ENCODE results near the gene UBR4. TPM values are rescaled to one million over a fixed set of nuclear protein-coding genes. Genes with fewer than 3 reads are reported as not detected.

The UBR4 gene
- total and polyA plus RNA-seq, 2 experiments from 2014 or later, result 140 to 175 TPM

GRCh38 chr1:19165501-19165900 is 44.6 kb downstream of the UBR4 start:
- no peaks in the 10 kb centered on the region for H3K4me1 ChIP-seq (ENCODE audit: insufficient read depth)
- no peaks in the 10 kb centered on the region for H3K27me3 ChIP-seq
- no peak overlapping the region for H3K4me3 ChIP-seq
- peaks cover 4% of the 10 kb centered on the region for H3K36me3 ChIP-seq (replicated peaks; ENCODE audit: insufficient read depth, low read depth)
- no peaks in the 10 kb centered on the region for H3K9me3 ChIP-seq (ENCODE audit: low read depth)
- TF ChIP-seq EZH2phosphoT487 (IDR thresholded peaks at IDR 0.05; ENCODE audit: low read depth, severe bottlenecking, unreplicated experiment) (no peak), EZH2 (IDR thresholded peaks at IDR 0.05; ENCODE audit: borderline replicate concordance) (no peak), CTCF (IDR thresholded peaks at IDR 0.05; ENCODE audit: poor library complexity) (no peak)
- H2AFZ ChIP-seq, result no peak overlapping the region
- H3K27ac ChIP-seq, result no peak overlapping the region
- DNase-seq (ENCODE audit: low spot score), result no peak
- no peaks in the 10 kb centered on the region for H3K9me2 ChIP-seq (replicated peaks; ENCODE audit: insufficient read depth)
- no peak overlapping the region for H3K4me2 ChIP-seq
- no peaks in the 10 kb centered on the region for H4K20me1 ChIP-seq (ENCODE audit: insufficient read depth, poor library complexity, severe bottlenecking)
- WGBS (ENCODE audit: low lambda C conversion rate, missing lambda C conversion rate), result 77% methylated on average over 3 of the region's 3 CpGs
- peaks cover 9% of the 10 kb centered on the region for H3K79me2 ChIP-seq

DNA sequence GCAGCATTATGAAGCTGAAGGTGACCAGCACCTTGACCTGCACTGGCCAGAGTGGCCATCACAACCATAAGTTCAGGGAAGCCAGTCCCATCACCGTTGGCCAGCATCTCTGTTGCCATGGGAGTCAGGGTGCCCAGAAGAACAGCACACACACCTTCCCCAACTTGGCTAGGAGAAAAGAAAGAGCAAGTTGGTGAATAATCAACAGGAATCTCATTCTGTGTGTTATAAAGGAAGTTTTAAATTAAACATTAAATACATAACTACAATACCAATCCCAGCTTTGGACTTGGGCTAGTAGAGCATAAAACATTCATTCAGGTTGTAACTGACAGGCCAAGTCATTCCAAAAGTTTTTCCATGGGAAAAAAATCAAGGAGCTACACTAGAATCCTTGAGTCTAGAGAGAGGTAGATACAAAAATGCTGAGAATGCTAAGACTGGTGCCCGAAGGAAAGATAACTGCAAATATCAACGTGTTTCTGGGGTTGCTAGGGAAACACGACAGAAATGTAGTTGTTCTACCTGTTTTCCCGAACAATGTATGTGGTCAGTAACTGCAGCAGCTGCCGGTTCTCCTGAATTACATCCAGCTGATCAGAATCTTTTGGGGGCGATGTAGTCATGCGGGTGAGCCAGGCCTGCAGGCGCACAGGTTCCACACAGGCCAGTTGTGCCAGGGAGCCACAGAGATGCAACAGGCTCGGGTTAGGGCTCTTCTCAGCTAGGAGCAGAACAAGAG is 45.6 kb downstream of the UBR4 start:
- Histone ChIP-seq H2AFZ (no peak overlapping the region), H3K4me2 (no peak overlapping the region), H3K36me3 (replicated peaks; ENCODE audit: insufficient read depth, low read depth) (peaks cover 4% of the 10 kb centered on the region), H3K4me1 (ENCODE audit: insufficient read depth) (no peaks in the 10 kb centered on the region), H3K4me3 (no peak overlapping the region), H3K27ac (peak overlapping the region; percentile 57), H3K27me3 (no peaks in the 10 kb centered on the region), H3K79me2 (peaks cover 9% of the 10 kb centered on the region), H3K9me3 (ENCODE audit: low read depth) (no peaks in the 10 kb centered on the region), H4K20me1 (ENCODE audit: insufficient read depth, poor library complexity, severe bottlenecking) (no peaks in the 10 kb centered on the region), H3K9me2 (replicated peaks; ENCODE audit: insufficient read depth) (no peaks in the 10 kb centered on the region)
- TF ChIP-seq CTCF (IDR thresholded peaks at IDR 0.05; ENCODE audit: poor library complexity), result no peak
- no peak for TF ChIP-seq EZH2phosphoT487 (IDR thresholded peaks at IDR 0.05; ENCODE audit: low read depth, severe bottlenecking, unreplicated experiment)
- TF ChIP-seq EZH2 (IDR thresholded peaks at IDR 0.05; ENCODE audit: borderline replicate concordance), result no peak
- 84% methylated on average over 10 of the region's 10 CpGs for WGBS (ENCODE audit: low lambda C conversion rate, missing lambda C conversion rate)
- peak; percentile 20 for DNase-seq (ENCODE audit: low spot score)

DNA sequence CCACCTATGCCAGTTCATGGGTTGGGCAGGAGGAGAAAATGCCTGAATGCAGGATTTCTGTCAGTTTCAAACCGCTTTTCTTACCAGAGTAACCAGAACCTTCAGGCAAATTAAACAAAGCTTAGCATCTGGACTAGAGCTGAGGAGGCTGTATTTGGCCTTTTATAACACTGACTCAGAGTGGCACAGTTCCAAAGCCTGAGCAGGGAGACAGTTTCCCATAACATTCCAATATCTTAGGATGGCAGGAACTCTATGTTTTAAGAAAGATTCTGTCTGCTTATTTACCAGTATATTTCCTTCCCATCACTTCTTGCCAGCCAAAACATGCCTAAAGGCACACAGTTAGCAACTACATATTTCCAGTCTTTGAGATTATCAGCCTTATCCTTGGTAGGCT is 46.8 kb downstream of the UBR4 start:
- Histone ChIP-seq H3K9me3 (ENCODE audit: low read depth) (no peaks in the 10 kb centered on the region), H3K27me3 (no peaks in the 10 kb centered on the region), H3K4me3 (no peak overlapping the region), H4K20me1 (ENCODE audit: insufficient read depth, poor library complexity, severe bottlenecking) (no peaks in the 10 kb centered on the region), H3K36me3 (replicated peaks; ENCODE audit: insufficient read depth, low read depth) (peaks cover 4% of the 10 kb centered on the region), H2AFZ (no peak overlapping the region), H3K79me2 (peaks cover 9% of the 10 kb centered on the region), H3K4me2 (no peak overlapping the region), H3K4me1 (ENCODE audit: insufficient read depth) (no peaks in the 10 kb centered on the region), H3K27ac (no peak overlapping the region), H3K9me2 (replicated peaks; ENCODE audit: insufficient read depth) (no peaks in the 10 kb centered on the region)
- 79% methylated on average over 1 of the region's 1 CpG for WGBS (ENCODE audit: low lambda C conversion rate, missing lambda C conversion rate)
- no peak for DNase-seq (ENCODE audit: low spot score)
- TF ChIP-seq EZH2 (IDR thresholded peaks at IDR 0.05; ENCODE audit: borderline replicate concordance) (no peak), CTCF (IDR thresholded peaks at IDR 0.05; ENCODE audit: poor library complexity) (no peak), EZH2phosphoT487 (IDR thresholded peaks at IDR 0.05; ENCODE audit: low read depth, severe bottlenecking, unreplicated experiment) (no peak)
